MM.1S (cell line): Measurements from ENCODE around the gene RNF38.
"Not testable (repeated sequence)": the region's sequence is repeated elsewhere in the genome, so short reads cannot be mapped to it uniquely, and the experiment has no call there.

Experiments
- EZH2 ChIP-seq: fragments of 300-600 bp; sonication (generic); optimal IDR thresholded peaks from 2 replicates; pipeline ENCODE3; 2017; ENCODE audit warnings: low read depth, mild to moderate bottlenecking, antibody characterized with exemption, low read length, mixed read lengths
- TF ChIP-seq, protein P1 (sequence below): fragments of 300-600 bp; sonication (generic); IDR thresholded peaks from 2 replicates; pipeline ENCODE4 v1.5.1; 2016; ENCODE audit warnings: antibody characterized with exemption, low read length, mixed read lengths

GRCh38 chr9:36411410-36411809 lies 11.3 kb upstream of the RNF38 start:
- TF ChIP-seq, protein P1, sequence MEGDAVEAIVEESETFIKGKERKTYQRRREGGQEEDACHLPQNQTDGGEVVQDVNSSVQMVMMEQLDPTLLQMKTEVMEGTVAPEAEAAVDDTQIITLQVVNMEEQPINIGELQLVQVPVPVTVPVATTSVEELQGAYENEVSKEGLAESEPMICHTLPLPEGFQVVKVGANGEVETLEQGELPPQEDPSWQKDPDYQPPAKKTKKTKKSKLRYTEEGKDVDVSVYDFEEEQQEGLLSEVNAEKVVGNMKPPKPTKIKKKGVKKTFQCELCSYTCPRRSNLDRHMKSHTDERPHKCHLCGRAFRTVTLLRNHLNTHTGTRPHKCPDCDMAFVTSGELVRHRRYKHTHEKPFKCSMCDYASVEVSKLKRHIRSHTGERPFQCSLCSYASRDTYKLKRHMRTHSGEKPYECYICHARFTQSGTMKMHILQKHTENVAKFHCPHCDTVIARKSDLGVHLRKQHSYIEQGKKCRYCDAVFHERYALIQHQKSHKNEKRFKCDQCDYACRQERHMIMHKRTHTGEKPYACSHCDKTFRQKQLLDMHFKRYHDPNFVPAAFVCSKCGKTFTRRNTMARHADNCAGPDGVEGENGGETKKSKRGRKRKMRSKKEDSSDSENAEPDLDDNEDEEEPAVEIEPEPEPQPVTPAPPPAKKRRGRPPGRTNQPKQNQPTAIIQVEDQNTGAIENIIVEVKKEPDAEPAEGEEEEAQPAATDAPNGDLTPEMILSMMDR: not testable (repeated sequence)
- TF ChIP-seq EZH2: not testable (repeated sequence)
